Activated naive CD8-positive, alpha-beta T cell treated with anti-CD3 and anti-CD28 coated beads, Interleukin-2, amount 10 ng/mL, durations not matched to agents 7 days and 5 days (primary cell): ENCODE data around the gene PYHIN1. TPM values are rescaled to one million over a fixed set of nuclear protein-coding genes. Genes with fewer than 3 reads are reported as not detected.

ENCODE experiments used
- ATAC-seq: fragments of 150-1000 bp; cut with Tn5 transposase; one replicate; pipeline ENCODE4 v1.10.0; 2021; ENCODE audit warnings: low read depth, moderate library complexity
- POLR2A ChIA-PET: fragments of 350-600 bp; sonication (Branson Sonifier 250); formaldehyde crosslinking; loops from one replicate; lab custom pipeline; 2021; ENCODE audit warnings: antibody characterized with exemption; lab: Charles Lee
- DNase-seq: peaks from one replicate; pipeline ENCODE4 v3.0.0; 2021
- H3K27ac Mint-ChIP-seq: one replicate; pipeline ENCODE4 v1.8.0; 2022; ENCODE audit warnings: mild to moderate bottlenecking, mixed read lengths
- H3K27me3 Mint-ChIP-seq: one replicate; pipeline ENCODE4 v1.8.0; 2022; ENCODE audit warnings: mild to moderate bottlenecking, moderate library complexity, mixed read lengths
- H3K36me3 Mint-ChIP-seq: one replicate; pipeline ENCODE4 v1.8.0; 2021; ENCODE audit warnings: mild to moderate bottlenecking, mixed read lengths
- H3K4me1 Mint-ChIP-seq: one replicate; pipeline ENCODE4 v1.8.0; 2021; ENCODE audit warnings: mixed read lengths
- H3K4me3 Mint-ChIP-seq: one replicate; pipeline ENCODE4 v1.8.0; 2022; ENCODE audit warnings: mild to moderate bottlenecking, moderate library complexity, mixed read lengths
- H3K9me3 Mint-ChIP-seq: one replicate; pipeline ENCODE4 v1.8.0; 2021; ENCODE audit warnings: mixed read lengths
- total RNA-seq, 2 experiments: library from RNA; stranded (reverse); gene quantifications; one replicate each; pipeline ENCODE4 v1.2.3, GENCODE V29; 2021

The PYHIN1 gene
- total RNA-seq, 2 experiments from 2014 or later, result 44.6 to 45.2 TPM

DNA sequence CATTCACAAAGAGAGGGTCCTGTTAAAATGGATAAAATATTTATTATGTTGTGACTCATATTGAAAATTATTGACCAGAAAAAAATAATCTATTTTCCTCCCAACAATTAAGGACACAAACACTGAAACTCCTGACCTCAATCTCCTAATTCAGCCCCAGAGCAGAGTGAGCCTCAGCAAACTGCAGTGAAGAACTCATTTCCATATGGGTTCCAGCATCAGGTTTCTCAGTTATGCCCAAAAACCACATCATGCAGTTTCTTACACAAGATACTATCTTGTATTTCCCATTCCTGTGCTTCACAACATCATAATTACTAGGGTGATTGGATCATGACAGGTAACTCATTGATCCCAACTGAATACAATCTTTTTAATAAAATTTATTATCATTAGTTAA lies 15.4 kb downstream of the PYHIN1 start:
- peaks cover 1% of the 10 kb centered on the region for H3K4me1 Mint-ChIP-seq
- H3K27ac Mint-ChIP-seq, result no peak overlapping the region
- H3K9me3 Mint-ChIP-seq, result peaks cover 3% of the 10 kb centered on the region
- POLR2A ChIA-PET, result no interaction called here
- DNase-seq, result no peak
- H3K27me3 Mint-ChIP-seq, result no peaks in the 10 kb centered on the region
- ATAC-seq, result no peak
- H3K36me3 Mint-ChIP-seq, result peaks cover 8% of the 10 kb centered on the region
- H3K4me3 Mint-ChIP-seq, result no peak overlapping the region

DNA sequence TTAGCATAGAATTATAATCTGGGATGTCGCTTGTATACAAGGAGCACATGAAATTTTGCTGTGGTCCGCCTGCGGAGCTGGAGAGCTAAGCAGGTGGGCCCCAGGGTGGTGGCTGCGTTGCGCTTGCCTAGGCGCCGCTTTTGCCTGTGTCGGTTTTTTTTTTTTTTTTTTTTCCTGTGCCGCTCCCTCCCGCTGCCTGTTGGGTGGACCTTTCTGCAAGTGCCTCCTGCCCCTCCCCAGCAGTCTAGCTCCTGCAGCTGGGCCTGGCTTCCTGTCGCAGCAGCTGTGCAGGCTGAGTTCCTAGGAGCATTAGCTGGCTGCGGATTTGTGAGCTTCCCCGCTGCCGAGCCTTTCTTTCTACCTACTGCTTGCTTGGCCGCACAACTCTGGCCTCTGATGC lies 20.6 kb downstream of the PYHIN1 start:
- DNase-seq (no peak), ATAC-seq (no peak)
- Mint-ChIP-seq H3K4me3 (no peak overlapping the region), H3K27me3 (no peaks in the 10 kb centered on the region), H3K9me3 (peaks cover 9% of the 10 kb centered on the region), H3K27ac (no peak overlapping the region), H3K4me1 (no peaks in the 10 kb centered on the region), H3K36me3 (peaks cover 8% of the 10 kb centered on the region)
- POLR2A ChIA-PET, result no interaction called here

DNA sequence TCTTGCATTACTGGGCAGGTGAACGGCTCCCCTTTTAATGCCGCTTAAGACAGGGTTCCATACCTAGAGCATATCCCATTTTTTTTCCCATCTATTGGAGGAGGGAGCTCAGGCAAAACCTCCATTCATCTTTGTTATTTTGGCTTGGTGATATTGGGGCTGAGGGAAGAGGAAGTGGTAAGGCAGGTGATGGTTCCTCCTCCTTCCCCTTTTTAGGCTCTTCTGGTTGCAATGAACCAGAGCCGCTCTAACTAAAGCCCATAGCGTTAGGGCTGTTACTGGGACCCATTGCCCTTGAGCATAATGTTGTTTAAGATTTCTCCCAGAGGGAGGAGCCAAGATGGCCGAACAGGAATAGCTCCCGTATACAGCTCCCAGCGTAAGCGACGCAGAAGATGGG lies 21.1 kb downstream of the PYHIN1 start:
- POLR2A ChIA-PET, result no interaction called here
- Mint-ChIP-seq H3K27ac (no peak overlapping the region), H3K27me3 (no peaks in the 10 kb centered on the region), H3K4me1 (no peaks in the 10 kb centered on the region), H3K9me3 (peaks cover 9% of the 10 kb centered on the region), H3K4me3 (no peak overlapping the region), H3K36me3 (peaks cover 8% of the 10 kb centered on the region)
- no peak for DNase-seq
- ATAC-seq, result no peak

- no peak overlapping the region for H3K4me3 Mint-ChIP-seq
- DNase-seq (no peak), ATAC-seq (no peak)
Measured at GRCh38 chr1:158961178-158961577, 29.8 kb downstream of the PYHIN1 start.

GRCh38 chr1:158962983-158963382 lies 31.6 kb downstream of the PYHIN1 start:
- ATAC-seq, result no peak
- no peak overlapping the region for H3K4me3 Mint-ChIP-seq
- H3K27ac Mint-ChIP-seq, result no peak overlapping the region
- no peak for DNase-seq
- H3K36me3 Mint-ChIP-seq, result peaks cover 4% of the 10 kb centered on the region
- no peaks in the 10 kb centered on the region for H3K4me1 Mint-ChIP-seq
- peaks cover 7% of the 10 kb centered on the region for H3K9me3 Mint-ChIP-seq
- POLR2A ChIA-PET, result no interaction called here
- peaks cover 16% of the 10 kb centered on the region for H3K27me3 Mint-ChIP-seq

More at GRCh38 chr1:158961178-158961577, 29.8 kb downstream of the PYHIN1 start:
- Mint-ChIP-seq H3K9me3 (peaks cover 3% of the 10 kb centered on the region), H3K36me3 (peaks cover 4% of the 10 kb centered on the region), H3K27me3 (peaks cover 16% of the 10 kb centered on the region), H3K4me1 (no peaks in the 10 kb centered on the region), H3K27ac (no peak overlapping the region)
- POLR2A ChIA-PET, result no interaction called here

- POLR2A ChIA-PET, result no interaction called here
- DNase-seq, result no peak
- Mint-ChIP-seq H3K27me3 (peaks cover 15% of the 10 kb centered on the region), H3K9me3 (peaks cover 7% of the 10 kb centered on the region), H3K36me3 (peaks cover 4% of the 10 kb centered on the region), H3K27ac (no peak overlapping the region), H3K4me3 (no peak overlapping the region), H3K4me1 (no peaks in the 10 kb centered on the region)
- ATAC-seq, result no peak
Measured at GRCh38 chr1:158969166-158969565, 37.8 kb downstream of the PYHIN1 start.

- Mint-ChIP-seq H3K4me1 (no peaks in the 10 kb centered on the region), H3K27ac (no peak overlapping the region), H3K4me3 (no peak overlapping the region), H3K36me3 (peaks cover 4% of the 10 kb centered on the region), H3K9me3 (peaks cover 7% of the 10 kb centered on the region), H3K27me3 (peaks cover 11% of the 10 kb centered on the region)
- POLR2A ChIA-PET, result no interaction called here
- DNase-seq (no peak), ATAC-seq (no peak)
Measured at GRCh38 chr1:158969855-158970254, 38.5 kb downstream of the PYHIN1 start.

- no peaks in the 10 kb centered on the region for H3K4me1 Mint-ChIP-seq
- no peak overlapping the region for H3K4me3 Mint-ChIP-seq
- no peak overlapping the region for H3K27ac Mint-ChIP-seq
- POLR2A ChIA-PET, result no interaction called here
- no peaks in the 10 kb centered on the region for H3K36me3 Mint-ChIP-seq
- ATAC-seq, result no peak
- no peak for DNase-seq
- H3K9me3 Mint-ChIP-seq, result peaks cover 3% of the 10 kb centered on the region
- no peaks in the 10 kb centered on the region for H3K27me3 Mint-ChIP-seq
Measured at GRCh38 chr1:158972841-158973240, 41.5 kb downstream of the PYHIN1 start.

- peaks cover 5% of the 10 kb centered on the region for H3K27me3 Mint-ChIP-seq
- no peak overlapping the region for H3K27ac Mint-ChIP-seq
- ATAC-seq, result no peak
- POLR2A ChIA-PET, result no interaction called here
- DNase-seq, result no peak
- H3K4me1 Mint-ChIP-seq, result no peaks in the 10 kb centered on the region
- peaks cover 3% of the 10 kb centered on the region for H3K9me3 Mint-ChIP-seq
- H3K36me3 Mint-ChIP-seq, result no peaks in the 10 kb centered on the region
- no peak overlapping the region for H3K4me3 Mint-ChIP-seq
Measured at GRCh38 chr1:158976219-158976618, 44.9 kb downstream of the PYHIN1 start.

- ATAC-seq, result no peak
- DNase-seq, result no peak
- Mint-ChIP-seq H3K27me3 (peaks cover 10% of the 10 kb centered on the region), H3K4me3 (no peak overlapping the region), H3K9me3 (peaks cover 10% of the 10 kb centered on the region), H3K4me1 (no peaks in the 10 kb centered on the region), H3K36me3 (peaks cover 5% of the 10 kb centered on the region), H3K27ac (no peak overlapping the region)
- POLR2A ChIA-PET, result no interaction called here
Measured at GRCh38 chr1:158978730-158979129, 47.4 kb downstream of the PYHIN1 start.

DNA sequence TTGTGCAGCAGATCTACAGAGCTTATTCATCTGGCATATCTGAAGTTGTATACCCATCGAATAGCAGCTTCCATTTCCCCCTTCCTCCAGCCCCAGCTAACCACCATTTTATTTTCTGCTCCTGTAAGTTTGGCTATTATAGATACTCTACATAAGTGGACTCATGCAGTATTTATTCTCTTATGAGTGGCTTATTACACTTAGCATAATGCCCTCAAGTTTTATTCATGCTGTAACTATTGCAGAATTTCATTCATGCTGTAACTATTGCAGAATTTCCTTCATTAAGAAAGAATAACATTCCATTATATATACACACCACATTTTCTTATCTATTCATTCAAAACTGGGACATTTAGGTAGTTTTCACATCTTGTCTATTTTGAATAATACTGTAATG lies 47.9 kb downstream of the PYHIN1 start:
- Mint-ChIP-seq H3K36me3 (peaks cover 5% of the 10 kb centered on the region), H3K9me3 (peaks cover 10% of the 10 kb centered on the region), H3K27ac (no peak overlapping the region), H3K4me1 (no peaks in the 10 kb centered on the region), H3K27me3 (peaks cover 13% of the 10 kb centered on the region), H3K4me3 (no peak overlapping the region)
- POLR2A ChIA-PET, result no interaction called here
- DNase-seq, result no peak
- ATAC-seq, result no peak

DNA sequence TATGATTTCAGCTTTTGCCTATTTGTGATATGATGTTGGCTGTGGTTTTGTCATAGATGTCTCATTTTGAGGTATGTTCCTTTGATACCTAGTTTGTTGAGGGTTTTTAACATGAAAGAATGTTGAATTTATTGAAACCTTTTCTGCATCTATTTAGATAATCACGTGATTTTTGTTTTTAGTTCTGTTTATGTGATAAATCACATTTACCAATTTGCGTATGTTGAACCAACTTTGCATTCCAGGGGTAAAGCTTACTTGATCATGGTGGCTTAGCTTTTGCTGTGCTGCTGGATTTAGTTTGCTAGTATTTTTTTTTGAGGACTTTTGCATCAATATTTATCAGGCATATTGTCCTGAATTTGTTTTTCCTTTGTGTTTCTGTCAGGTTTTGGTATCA lies 51.9 kb downstream of the PYHIN1 start:
- H3K4me1 Mint-ChIP-seq, result no peaks in the 10 kb centered on the region
- H3K27me3 Mint-ChIP-seq, result peaks cover 15% of the 10 kb centered on the region
- ATAC-seq (no peak), DNase-seq (no peak)
- no peak overlapping the region for H3K4me3 Mint-ChIP-seq
- H3K27ac Mint-ChIP-seq, result no peak overlapping the region
- peaks cover 10% of the 10 kb centered on the region for H3K36me3 Mint-ChIP-seq
- H3K9me3 Mint-ChIP-seq, result peaks cover 14% of the 10 kb centered on the region
- POLR2A ChIA-PET, result no interaction called here

- no peak for DNase-seq
- Mint-ChIP-seq H3K4me3 (no peak overlapping the region), H3K27ac (no peak overlapping the region), H3K36me3 (peaks cover 10% of the 10 kb centered on the region), H3K4me1 (no peaks in the 10 kb centered on the region), H3K27me3 (peaks cover 11% of the 10 kb centered on the region), H3K9me3 (peaks cover 14% of the 10 kb centered on the region)
- POLR2A ChIA-PET, result no interaction called here
- ATAC-seq, result no peak
Measured at GRCh38 chr1:158984386-158984785, 53.0 kb downstream of the PYHIN1 start.

DNA sequence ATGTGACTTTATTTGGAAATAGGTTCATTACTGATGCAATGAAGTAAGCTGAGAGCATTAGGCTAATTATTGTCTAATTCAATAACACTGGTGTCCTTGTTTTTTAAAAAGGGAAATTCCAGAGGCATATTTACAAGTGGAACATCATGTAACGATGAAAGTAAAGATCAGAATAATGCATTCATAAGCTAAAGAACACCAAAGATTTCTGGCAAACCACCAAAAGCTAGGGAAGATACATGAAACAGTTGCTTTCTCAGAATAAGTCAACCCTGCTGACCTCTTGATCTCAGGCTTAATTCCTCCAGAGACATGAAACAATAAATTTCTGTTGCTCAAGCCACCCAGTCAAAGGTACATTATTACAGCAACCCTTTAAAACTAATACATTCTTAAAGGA lies 58.1 kb downstream of the PYHIN1 start:
- ATAC-seq, result no peak
- Mint-ChIP-seq H3K36me3 (peaks cover 11% of the 10 kb centered on the region), H3K4me3 (no peak overlapping the region), H3K9me3 (peaks cover 9% of the 10 kb centered on the region), H3K27me3 (peaks cover under 1% of the 10 kb centered on the region), H3K4me1 (peaks cover 2% of the 10 kb centered on the region), H3K27ac (no peak overlapping the region)
- DNase-seq, result no peak
- POLR2A ChIA-PET, result no interaction called here

GRCh38 chr1:158992787-158993312 lies 61.5 kb downstream of the PYHIN1 start:
- Mint-ChIP-seq H3K27ac (no peak overlapping the region), H3K4me1 (peaks cover 8% of the 10 kb centered on the region), H3K27me3 (no peaks in the 10 kb centered on the region), H3K36me3 (peaks cover 8% of the 10 kb centered on the region), H3K4me3 (no peak overlapping the region), H3K9me3 (peaks cover 7% of the 10 kb centered on the region)
- POLR2A ChIA-PET, result no interaction called here
- ATAC-seq, result no peak
- DNase-seq, result no peak
